ENCODE results near the gene COA3. TPM values are rescaled to one million over a fixed set of nuclear protein-coding genes. Genes with fewer than 3 reads are reported as not detected.
A peak's percentile ranks its signal among the peaks of the same experiment; 100 is the strongest.

The COA3 gene
- total RNA-seq, 2 donors from 2014 or later, result 34.3 to 36.1 TPM

DNA sequence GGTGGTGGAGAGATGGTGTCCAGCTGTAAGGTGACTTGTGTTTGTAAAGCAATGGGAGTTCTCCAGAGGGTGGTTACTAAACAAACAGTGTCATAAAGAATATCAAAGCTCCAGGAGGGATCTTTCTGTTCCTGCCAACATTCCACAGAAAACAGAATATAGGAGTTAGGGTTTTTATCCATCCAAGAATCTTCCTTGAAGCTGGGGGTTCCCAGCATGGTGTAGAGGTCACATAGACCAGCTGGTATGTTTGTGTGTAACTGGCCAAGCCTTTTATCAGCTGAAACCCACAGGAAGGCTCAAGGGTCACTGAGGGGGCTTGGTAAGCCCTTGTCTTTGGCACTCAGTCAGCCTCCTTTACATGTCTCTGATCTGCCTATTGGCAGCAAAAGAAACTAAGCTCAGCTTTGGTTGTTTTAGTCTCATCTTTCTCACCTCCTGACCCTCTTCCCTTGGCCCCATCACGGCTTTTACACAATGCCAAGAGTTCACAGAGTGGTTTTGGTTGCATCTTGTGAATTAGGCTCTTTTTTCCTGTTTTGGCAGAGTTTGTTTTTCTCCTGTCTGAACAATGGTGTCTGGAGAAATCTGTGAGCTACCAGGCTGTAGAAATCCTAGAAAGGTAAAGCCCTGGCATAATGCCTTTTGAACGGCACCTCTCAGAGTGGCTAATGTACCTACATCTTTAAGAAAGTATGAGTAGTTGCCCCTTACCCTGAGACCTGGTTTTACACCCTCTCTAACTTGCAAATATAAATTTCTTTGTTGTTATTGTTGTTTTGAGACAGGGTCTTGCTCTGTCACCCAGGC is 4.8 kb upstream of the COA3 start:
- ATAC-seq (ENCODE audit: insufficient number of reproducible peaks, low FRiP score, low read depth) (no peak), DNase-seq (ENCODE audit: low spot score) (no peak)
- Histone ChIP-seq H3K27me3 (replicated peaks; ENCODE audit: insufficient read depth) (no peaks in the 10 kb centered on the region), H3K27ac (no peak overlapping the region), H3K9me3 (no peaks in the 10 kb centered on the region), H3K36me3 (no peaks in the 10 kb centered on the region), H3K4me1 (ENCODE audit: control insufficient read depth in 1 of 2, low read depth in 2 of 2) (peaks cover 3 to 6% of the 10 kb centered on the region in 2 donors), H3K4me3 (no peak overlapping the region)
- TF ChIP-seq, protein P1, sequence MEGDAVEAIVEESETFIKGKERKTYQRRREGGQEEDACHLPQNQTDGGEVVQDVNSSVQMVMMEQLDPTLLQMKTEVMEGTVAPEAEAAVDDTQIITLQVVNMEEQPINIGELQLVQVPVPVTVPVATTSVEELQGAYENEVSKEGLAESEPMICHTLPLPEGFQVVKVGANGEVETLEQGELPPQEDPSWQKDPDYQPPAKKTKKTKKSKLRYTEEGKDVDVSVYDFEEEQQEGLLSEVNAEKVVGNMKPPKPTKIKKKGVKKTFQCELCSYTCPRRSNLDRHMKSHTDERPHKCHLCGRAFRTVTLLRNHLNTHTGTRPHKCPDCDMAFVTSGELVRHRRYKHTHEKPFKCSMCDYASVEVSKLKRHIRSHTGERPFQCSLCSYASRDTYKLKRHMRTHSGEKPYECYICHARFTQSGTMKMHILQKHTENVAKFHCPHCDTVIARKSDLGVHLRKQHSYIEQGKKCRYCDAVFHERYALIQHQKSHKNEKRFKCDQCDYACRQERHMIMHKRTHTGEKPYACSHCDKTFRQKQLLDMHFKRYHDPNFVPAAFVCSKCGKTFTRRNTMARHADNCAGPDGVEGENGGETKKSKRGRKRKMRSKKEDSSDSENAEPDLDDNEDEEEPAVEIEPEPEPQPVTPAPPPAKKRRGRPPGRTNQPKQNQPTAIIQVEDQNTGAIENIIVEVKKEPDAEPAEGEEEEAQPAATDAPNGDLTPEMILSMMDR (IDR thresholded peaks at IDR 0.05), result no peak

DNA sequence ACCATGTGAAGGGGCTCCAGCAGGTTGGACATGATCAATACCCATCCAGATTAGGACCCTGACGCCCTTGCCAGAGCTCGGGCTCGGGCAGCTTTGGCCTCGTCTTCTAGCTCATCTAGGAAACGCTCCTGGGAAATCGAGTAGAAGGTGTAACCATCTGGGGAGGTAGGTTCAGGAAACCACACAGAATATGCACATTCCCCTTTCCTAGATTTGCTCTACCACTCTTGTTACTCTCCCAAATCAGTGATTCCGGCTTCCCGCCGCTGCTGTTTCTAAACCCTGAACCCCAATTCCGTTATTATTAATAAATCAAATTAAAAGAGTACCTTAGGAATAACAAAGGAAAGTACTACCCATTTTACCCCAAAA is 507 bp downstream of the COA3 start:
- Histone ChIP-seq H3K4me1 (ENCODE audit: control insufficient read depth in 1 of 2, low read depth in 2 of 2) (peaks cover 10 to 22% of the 10 kb centered on the region in 2 donors), H3K9me3 (no peaks in the 10 kb centered on the region), H3K27ac (peak overlapping the region; percentile 46 to 57), H3K4me3 (peak overlapping the region; percentile 94), H3K27me3 (replicated peaks; ENCODE audit: insufficient read depth) (no peaks in the 10 kb centered on the region), H3K36me3 (peaks cover 6% of the 10 kb centered on the region)
- TF ChIP-seq, protein P1 (IDR thresholded peaks at IDR 0.05), result no peak
- DNase-seq (ENCODE audit: low spot score) (no peak), ATAC-seq (ENCODE audit: insufficient number of reproducible peaks, low FRiP score, low read depth) (no peak)

DNA sequence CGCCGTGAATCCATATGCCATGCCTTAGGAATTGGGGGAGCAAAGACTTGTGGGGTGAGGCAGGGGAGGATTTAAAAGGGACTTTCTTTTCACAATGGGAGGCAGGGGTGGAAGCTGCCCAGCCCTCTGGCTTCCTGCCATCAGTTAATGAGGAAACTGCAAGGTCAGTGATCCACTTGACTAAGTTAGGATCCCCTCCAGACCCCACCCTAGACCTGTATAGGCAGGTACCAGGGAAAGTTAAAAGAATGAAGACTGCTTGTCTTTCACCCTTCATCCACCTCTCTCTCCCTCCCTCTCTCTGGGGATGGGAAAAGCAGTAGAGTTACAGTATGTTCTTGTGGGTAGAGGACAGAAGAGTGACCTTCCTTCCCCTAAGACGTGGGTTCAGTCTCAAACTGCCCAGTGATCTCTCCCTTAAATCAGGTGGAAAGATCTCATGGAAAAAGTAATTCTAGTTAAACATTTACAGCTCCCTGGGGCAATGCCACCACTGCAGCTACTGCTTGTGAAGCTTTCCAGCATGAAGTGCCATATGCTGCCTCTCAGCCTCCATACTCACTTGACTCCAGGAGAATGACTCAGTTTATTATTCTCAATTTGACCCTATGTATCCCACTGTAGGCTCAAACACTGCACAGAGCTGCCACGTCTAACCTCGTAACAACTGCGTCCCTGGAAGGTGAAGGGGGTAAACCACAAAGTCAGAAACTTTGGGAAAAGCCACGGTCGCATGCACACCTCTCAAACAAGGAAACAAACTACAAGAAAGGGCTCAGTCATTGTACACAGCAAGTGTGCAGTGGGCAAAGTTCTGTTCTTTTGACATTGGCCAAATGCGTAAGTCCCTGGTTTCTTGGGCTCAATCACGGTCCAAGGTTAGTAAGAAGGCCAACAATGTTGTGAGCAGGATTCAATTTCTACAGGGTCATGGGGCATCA is 1.2 kb downstream of the COA3 start:
- ATAC-seq (ENCODE audit: insufficient number of reproducible peaks, low FRiP score, low read depth) (no peak), DNase-seq (ENCODE audit: low spot score) (no peak)
- Histone ChIP-seq H3K27ac (no peak overlapping the region), H3K4me1 (ENCODE audit: control insufficient read depth in 1 of 2, low read depth in 2 of 2) (peaks cover 10 to 22% of the 10 kb centered on the region in 2 donors), H3K4me3 (peak overlapping the region; percentile 94), H3K9me3 (no peaks in the 10 kb centered on the region), H3K27me3 (replicated peaks; ENCODE audit: insufficient read depth) (no peaks in the 10 kb centered on the region), H3K36me3 (peaks cover 6% of the 10 kb centered on the region)
- TF ChIP-seq, protein P1 (IDR thresholded peaks at IDR 0.05), result no peak

DNA sequence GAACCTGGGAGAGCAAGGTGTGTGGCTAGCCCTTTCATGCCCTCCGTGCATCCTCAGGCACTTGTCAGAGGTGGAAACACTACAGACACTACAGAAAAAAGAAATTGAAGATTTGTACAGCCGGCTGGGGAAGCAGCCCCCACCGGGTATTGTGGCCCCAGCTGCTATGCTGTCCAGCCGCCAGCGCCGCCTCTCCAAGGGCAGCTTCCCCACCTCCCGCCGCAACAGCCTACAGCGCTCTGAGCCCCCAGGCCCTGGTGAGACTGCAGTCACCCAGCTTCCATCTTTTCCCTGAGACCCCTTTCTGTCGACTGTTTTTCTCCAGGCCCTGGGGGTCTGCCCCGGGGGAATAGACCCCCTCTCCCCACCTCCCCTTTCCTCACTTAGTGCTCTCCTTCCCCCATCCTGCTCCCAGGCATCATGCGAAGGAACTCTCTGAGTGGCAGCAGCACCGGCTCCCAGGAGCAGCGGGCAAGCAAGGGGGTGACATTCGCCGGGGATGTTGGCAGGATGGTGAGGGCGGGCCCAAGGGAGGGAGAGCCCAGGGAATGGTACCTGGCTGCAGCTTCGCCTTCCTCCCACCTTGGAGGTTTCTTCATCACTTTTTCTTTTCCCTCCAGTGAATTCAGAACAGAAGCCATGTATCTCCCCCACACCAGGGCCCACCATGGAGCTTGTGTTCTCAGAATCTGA is 2.3 kb downstream of the COA3 start:
- Histone ChIP-seq H3K4me1 (ENCODE audit: control insufficient read depth in 1 of 2, low read depth in 2 of 2) (peaks cover 10 to 22% of the 10 kb centered on the region in 2 donors), H3K27ac (no peak overlapping the region), H3K36me3 (peaks cover 6% of the 10 kb centered on the region), H3K9me3 (no peaks in the 10 kb centered on the region), H3K4me3 (no peak overlapping the region), H3K27me3 (replicated peaks; ENCODE audit: insufficient read depth) (no peaks in the 10 kb centered on the region)
- ATAC-seq (ENCODE audit: insufficient number of reproducible peaks, low FRiP score, low read depth) (no peak), DNase-seq (ENCODE audit: low spot score) (no peak)
- TF ChIP-seq, protein P1 (IDR thresholded peaks at IDR 0.05), result no peak

All from thoracic aorta (tissue), 2 donors.